GM12801 (cell line): ENCODE data around the gene MYL7.

ENCODE experiments used
- TF ChIP-seq, protein P1 (sequence below): IDR thresholded peaks from one replicate; pipeline ENCODE4 v1.5.1; 2011; ENCODE audit warnings: control low read depth; ENCODE audit not compliant: insufficient read length; ENCODE audit errors: extremely low read depth

The MYL7 gene

GRCh38 chr7:44176486-44176885, 35.4 kb upstream of the MYL7 start:
- TF ChIP-seq, protein P1, sequence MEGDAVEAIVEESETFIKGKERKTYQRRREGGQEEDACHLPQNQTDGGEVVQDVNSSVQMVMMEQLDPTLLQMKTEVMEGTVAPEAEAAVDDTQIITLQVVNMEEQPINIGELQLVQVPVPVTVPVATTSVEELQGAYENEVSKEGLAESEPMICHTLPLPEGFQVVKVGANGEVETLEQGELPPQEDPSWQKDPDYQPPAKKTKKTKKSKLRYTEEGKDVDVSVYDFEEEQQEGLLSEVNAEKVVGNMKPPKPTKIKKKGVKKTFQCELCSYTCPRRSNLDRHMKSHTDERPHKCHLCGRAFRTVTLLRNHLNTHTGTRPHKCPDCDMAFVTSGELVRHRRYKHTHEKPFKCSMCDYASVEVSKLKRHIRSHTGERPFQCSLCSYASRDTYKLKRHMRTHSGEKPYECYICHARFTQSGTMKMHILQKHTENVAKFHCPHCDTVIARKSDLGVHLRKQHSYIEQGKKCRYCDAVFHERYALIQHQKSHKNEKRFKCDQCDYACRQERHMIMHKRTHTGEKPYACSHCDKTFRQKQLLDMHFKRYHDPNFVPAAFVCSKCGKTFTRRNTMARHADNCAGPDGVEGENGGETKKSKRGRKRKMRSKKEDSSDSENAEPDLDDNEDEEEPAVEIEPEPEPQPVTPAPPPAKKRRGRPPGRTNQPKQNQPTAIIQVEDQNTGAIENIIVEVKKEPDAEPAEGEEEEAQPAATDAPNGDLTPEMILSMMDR, result no peak

DNA sequence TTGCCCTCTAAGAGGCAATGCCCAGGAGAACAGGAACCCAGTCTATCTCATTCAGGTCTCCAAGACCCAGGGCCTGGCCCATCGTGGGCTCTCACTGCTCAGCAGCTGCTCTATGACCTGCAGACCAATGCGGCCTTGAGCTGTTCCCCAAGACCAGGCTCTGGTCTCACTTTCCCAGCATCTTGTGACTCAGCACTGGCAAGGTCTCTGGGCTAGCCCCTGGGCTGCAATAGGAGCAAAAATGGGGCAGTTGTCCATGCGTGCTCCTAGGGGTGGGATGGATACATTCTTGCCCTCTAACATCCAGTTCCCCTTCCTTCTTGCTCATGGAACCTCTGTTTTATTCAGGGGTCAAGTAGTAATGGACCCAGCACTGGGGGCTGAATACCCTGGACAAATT, 34.6 kb upstream of the MYL7 start:
- TF ChIP-seq, protein P1, result no peak

- TF ChIP-seq, protein P1, result no peak
Observed at GRCh38 chr7:44173911-44174693, 33.0 kb upstream of the MYL7 start.

GRCh38 chr7:44172803-44173424, 31.8 kb upstream of the MYL7 start:
- TF ChIP-seq, protein P1, result no peak

- TF ChIP-seq, protein P1, result no peak
Observed at GRCh38 chr7:44172352-44172751, 31.2 kb upstream of the MYL7 start.

DNA sequence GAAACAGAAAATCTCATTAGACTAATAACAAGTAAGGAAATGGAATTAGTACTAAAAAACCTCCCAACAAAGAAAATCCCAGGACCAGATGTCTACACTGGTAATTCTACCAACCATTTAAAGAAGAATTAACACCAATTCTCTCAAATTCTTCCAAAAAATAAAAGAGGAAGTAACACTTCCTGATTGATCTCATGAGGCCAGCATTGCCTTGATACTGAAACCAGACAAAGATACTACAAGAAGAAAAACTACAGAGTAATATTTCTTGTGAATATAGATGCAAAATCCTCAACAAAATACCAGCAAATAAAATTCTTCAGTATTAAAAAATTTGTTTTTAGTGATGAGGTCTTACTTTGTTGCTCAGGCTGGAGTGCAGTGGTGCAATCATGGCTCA, 26.8 kb upstream of the MYL7 start:
- TF ChIP-seq, protein P1, result no peak

DNA sequence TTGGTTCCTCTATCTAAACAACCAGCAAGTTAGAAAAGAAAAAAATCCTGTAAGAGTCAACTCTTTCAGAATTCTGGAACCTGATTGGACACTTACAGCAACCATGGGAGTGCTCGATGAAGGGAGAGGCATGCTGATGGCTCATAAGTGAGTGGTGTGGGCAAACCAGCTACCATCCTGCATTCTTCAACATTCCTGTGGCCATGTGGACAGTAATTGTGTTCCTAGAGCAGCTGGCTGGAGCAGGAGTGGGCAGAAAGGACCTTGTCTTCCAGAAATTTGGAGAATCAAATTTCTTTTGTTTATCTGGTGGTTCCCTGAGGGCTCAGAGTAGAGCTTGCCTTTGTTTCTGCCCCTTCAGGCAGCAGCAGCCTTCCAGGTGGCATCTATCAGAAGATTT, 22.5 kb upstream of the MYL7 start:
- TF ChIP-seq, protein P1, result no peak
